ENCODE results near the gene TOX3. TPM values are rescaled to one million over a fixed set of nuclear protein-coding genes. Genes with fewer than 3 reads are reported as not detected.

TOX3 gene
- total and polyA plus RNA-seq, 2 of the 8 experiments (the other 6 are each of a cell fraction or from before 2014, with no cell fraction given), result 16.7 to 31.2 TPM

DNA sequence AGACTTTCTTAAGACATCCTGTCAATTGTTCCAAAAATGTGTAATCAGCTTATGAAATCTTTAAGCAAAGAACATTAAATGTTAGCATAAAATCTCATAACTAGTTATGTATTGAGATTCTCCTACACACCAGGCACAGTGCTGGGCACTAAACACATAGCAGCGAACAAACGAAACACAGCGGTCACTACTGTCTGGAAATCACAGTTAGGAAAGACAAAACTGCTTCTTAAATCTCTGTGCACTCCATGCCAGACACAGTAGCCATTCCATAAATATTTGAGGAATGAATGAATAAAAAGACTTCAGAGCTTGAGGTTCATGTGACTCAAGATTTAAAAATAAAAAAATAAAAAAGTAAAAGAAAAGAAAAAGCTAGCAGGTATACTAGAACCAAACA lies 20.1 kb downstream of the TOX3 start (continued):
- TF ChIP-seq RAD21 (IDR thresholded peaks at IDR 0.05 in 1 of 2, conservative IDR thresholded peaks at IDR 0.05 in 1 of 2; ENCODE audit: low read depth in 2 of 2, low read length in 2 of 2), result no peak

Measured in H1 (cell line).